T-helper 2 cell treated with Interferon-gamma antibody and Interleukin-4, amounts not matched to agents 100 ng/mL and 5 ng/mL, for 36 hours (primary cell): ENCODE results near the gene ACSM4. TPM values are rescaled to one million over a fixed set of nuclear protein-coding genes. Genes with fewer than 3 reads are reported as not detected.
"Not testable (repeated sequence)": the region's sequence is repeated elsewhere in the genome, so short reads cannot be mapped to it uniquely, and the experiment has no call there.

ENCODE experiments used
- intact Hi-C: fragments of 100-400 bp; cut with micrococcal nuclease; formaldehyde crosslinking; loops from one replicate; pipeline ENCODE4 v1.15.1; 2023
- total RNA-seq: library from RNA; stranded (reverse); gene quantifications from 2 replicates; pipeline ENCODE4 v1.2.3, GENCODE V29; 2022

The ACSM4 gene
- total RNA-seq, 1 donor from 2014 or later = not detected

GRCh38 chr12:7327918-7328317 is 24.0 kb downstream of the ACSM4 start:
- intact Hi-C loops = no loop called here

- intact Hi-C loops = not testable (repeated sequence)
Observed at GRCh38 chr12:7337790-7338189, 33.9 kb downstream of the ACSM4 start.

- intact Hi-C loops = no loop called here
Observed at GRCh38 chr12:7339675-7340074, 35.8 kb downstream of the ACSM4 start.

DNA sequence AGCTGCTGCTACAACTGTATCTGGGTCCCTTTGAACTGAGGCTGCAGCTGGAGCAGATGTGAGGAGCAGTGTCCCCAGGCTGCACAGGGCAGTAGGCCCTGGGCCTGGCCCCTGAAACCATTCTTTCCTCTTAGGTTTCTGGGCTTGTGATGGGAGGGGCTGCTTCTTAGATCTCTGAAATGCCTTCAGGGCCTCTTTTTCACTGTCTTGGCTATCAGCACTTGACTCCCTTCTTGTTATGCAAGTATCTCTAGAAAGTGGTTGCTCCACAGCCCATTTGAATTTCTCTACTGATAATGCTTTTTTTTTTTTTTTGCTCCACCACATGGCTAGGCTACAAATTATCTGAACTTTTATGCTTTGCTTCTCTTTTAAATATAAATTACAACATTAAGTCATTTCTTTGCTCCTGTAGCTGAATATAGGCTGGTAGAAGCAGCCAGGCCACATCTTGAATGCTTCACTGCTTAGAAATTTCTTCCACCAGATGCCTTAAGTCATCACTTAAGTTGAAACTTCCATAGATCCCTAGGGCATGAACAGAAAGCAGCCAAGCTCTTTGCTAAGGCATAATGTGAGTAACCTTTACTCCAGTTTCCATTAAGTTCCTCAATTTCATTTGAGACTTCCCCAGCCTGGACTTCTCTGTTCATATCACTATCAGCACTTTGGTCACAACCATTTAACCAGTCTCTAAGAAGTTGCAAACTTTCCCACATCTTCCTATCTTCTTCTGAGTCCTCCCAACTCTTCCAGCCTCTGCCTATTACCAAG is 41.1 kb downstream of the ACSM4 start:
- intact Hi-C loops = no loop called here

DNA sequence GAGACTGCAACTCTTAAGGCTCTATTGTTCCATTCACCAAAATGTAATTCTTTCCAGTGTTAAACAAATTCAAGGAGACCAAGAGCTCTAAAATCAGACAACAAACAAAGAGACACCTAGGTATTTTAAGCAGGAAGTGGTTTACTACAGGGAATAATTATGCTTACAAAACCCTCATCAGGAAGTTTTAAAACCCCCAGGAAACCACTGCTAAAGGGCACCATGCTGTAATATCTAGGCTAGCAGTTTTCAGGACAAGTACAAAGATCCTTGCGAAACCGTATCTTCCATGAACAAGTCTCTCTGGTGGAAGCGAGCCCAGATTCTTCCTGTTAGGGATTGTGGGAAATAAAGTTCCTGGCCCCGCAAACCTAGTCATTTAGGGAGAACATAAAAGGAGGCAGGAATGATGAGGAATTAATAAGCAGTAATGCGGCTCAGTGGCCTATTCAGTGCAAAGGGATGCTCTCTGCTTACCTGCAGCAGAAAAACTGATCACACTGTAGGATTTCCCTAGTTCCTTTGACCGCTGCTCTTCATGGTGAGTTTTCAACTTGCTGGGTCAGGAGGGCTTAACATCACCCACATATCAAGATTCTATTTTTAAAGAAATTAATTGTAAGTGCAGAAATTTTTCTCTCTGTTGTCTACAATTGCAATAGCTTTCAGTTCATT is 42.8 kb downstream of the ACSM4 start:
- intact Hi-C loops = no loop called here

- intact Hi-C loops = no loop called here
Observed at GRCh38 chr12:7349418-7349817, 45.5 kb downstream of the ACSM4 start.

- intact Hi-C loops = no loop called here
Observed at GRCh38 chr12:7351177-7351576, 47.3 kb downstream of the ACSM4 start.

GRCh38 chr12:7352661-7353060 is 48.8 kb downstream of the ACSM4 start:
- intact Hi-C loops = no loop called here

DNA sequence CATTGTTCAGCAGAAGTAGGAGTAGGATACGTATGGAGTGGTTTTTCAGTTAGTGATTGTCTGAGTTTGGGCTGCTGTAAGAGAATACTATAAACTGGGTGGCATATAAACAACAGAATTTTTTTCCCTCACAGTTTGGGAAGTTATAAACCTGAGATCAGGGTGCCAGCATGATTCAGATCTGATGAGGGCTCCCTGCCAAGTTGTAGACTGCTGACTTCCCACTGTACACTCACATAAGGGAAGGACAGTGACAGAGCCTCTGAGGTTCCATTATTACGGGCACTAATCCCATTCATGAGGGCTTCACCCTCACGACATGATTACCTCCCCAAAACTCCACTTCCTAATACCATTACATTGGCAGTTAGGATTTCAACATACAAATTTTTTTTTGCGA is 50.7 kb downstream of the ACSM4 start:
- intact Hi-C loops = no loop called here

DNA sequence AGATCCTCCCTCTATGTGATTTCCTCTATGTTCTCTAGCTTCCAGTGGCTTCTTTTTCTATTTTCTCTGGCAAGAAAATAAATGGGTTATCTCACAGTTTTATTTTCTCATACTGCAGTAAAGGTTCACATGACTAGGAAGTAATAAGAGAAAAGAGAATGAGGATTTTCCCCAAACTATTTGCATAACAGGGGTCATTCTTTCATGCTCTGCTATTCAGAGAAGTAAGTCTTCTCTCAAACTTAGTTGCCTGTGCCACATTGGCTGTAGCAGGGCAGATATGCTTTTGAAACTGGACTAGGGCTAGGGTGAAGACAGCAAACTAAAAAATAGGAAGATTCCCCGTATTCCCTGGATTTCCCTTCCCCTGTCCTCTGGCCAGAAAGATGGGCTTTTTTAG is 57.4 kb downstream of the ACSM4 start:
- intact Hi-C loops = no loop called here

DNA sequence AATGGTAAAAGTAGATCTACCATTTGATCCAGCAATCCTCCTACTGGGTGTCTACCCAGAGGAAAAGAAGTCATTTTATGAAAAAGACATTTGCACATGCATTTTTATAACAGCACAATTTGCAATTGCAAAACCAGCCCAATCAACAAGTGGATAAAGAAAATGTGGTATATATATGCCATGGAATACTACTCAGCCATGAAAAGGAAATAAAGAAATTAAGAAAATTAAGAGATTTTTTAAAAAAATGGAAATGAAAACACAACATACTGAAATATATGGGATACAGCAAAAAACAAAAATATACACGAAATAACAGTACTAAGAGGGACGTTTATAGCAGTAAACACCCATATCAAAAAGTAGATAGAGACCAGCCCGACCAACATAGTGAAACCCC is 58.9 kb downstream of the ACSM4 start:
- intact Hi-C loops = no loop called here

DNA sequence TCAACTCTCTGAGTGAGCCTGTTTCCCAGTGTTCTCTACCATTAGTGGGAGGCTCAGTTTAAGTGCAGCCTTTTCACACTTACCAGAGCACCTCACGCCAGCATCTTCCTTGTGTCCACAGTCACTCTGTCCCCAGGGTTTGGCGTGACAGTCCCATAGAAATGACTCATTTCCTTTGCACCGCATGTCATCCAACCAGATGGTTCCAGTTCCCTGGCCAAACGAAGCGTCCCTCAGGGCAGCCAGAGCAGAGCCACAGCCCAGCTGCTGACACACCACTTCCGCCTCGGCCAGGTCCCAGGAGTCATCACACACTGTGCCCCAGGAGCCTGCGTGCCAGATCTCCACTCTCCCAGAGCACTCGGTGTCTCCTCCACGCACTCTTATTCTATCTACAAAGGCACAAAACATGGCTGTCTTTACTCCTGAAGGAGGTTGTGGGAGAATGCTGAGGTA is 65.4 kb downstream of the ACSM4 start:
- intact Hi-C loops = no loop called here

- intact Hi-C loops = no loop called here
Observed at GRCh38 chr12:7373226-7373625, 69.4 kb downstream of the ACSM4 start.

DNA sequence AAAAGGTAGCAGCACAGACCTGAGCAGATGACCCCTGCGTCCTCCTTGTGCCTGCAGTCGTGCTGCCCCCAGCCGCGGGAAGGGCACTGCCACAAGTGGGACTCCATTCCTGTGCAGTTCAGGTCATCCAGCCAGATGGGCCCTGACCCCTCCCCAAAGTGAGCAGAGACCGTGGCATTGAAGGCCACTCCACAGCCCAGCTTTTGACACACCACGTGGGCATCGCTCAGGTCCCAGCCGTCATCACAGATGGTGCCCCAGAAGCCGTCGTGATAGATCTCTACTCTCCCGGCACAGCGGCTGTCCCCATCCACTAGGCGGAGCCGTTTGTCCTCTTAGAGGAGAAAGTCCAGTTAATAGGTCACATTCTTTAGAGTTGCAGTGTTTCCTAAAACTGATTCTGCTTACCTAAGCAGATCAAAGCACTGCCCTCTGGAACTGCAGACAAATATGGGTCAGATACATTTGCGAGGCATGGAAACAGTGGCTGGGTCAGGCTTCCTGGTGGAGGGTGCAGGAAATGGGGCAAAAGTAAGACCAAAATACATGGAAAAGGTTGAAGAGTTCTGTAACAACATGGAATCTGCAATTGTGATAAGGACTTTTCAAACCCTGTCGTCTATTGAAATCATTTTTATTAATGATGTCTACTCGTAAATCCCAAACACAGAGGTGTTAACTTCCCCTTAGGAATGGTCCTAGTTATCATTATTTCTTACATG is 70.7 kb downstream of the ACSM4 start:
- intact Hi-C loops = no loop called here

DNA sequence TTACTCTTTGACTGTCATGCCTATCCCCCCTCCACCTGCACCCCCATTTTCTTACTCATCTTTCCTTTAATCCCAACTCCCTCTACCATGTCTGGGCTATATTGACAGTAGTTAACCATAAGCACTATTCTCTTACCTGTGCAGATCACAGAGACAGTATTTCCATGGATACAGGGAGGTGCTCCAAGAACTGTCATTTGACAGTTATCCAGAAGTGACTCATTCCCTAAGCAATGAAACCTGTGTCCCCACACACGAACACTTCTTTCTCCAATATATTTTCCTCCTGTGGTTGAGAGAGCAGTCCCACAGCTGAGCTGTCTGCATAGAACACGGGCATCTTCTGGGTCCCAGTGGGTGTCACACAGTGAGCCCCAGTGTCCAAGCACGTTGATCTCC is 71.3 kb downstream of the ACSM4 start:
- intact Hi-C loops = no loop called here

DNA sequence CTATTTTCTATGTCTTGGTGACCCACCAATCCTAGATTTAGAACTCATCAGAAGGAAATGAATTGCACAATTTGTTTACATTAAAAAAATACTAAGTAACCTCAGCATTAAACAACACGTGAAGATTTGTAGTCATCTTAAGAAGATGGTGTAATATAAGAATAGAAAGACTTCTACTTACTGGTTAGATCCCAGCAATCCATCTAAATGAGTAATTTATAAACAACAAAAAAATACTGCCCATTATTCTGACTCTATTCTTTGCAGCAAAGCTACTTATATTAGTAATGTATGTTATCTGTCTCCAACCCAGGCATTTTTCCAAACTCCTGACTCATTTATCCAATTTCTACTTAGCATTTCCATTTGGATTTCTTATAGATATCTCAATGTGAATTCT is 72.3 kb downstream of the ACSM4 start:
- intact Hi-C loops = no loop called here

Other genes with a start within 250 kb of the ACSM4 start
- 2.2 TPM in 2 replicates for gene C1S, start 243.4 kb upstream of the ACSM4 start, total RNA-seq
- 2.6 and 4.0 TPM in 2 replicates for gene C1R, start 211.6 kb upstream of the ACSM4 start, total RNA-seq
- gene C1RL, start 194.9 kb upstream of the ACSM4 start, total RNA-seq = 28.4 and 28.9 TPM in 2 replicates
- 0.50 and 0.84 TPM in 2 replicates for gene RBP5, start 175.2 kb upstream of the ACSM4 start, total RNA-seq
- gene CLSTN3, start 173.7 kb upstream of the ACSM4 start, total RNA-seq = 80.3 and 81.9 TPM in 2 replicates
- 16.7 and 17.6 TPM in 2 replicates for gene PEX5, start 114.4 kb upstream of the ACSM4 start, total RNA-seq
- gene CD163L1, start 140.1 kb downstream of the ACSM4 start, total RNA-seq = not detected in 2 replicates
- not detected in 2 replicates for gene CD163, start 199.7 kb downstream of the ACSM4 start, total RNA-seq